ENCODE data around the gene EGLN1. TPM values are rescaled to one million over a fixed set of nuclear protein-coding genes. Genes with fewer than 3 reads are reported as not detected.

EGLN1 gene
- total RNA-seq, 3 donors from 2014 or later: 49.3 to 61.1 (median 55.0) TPM

DNA sequence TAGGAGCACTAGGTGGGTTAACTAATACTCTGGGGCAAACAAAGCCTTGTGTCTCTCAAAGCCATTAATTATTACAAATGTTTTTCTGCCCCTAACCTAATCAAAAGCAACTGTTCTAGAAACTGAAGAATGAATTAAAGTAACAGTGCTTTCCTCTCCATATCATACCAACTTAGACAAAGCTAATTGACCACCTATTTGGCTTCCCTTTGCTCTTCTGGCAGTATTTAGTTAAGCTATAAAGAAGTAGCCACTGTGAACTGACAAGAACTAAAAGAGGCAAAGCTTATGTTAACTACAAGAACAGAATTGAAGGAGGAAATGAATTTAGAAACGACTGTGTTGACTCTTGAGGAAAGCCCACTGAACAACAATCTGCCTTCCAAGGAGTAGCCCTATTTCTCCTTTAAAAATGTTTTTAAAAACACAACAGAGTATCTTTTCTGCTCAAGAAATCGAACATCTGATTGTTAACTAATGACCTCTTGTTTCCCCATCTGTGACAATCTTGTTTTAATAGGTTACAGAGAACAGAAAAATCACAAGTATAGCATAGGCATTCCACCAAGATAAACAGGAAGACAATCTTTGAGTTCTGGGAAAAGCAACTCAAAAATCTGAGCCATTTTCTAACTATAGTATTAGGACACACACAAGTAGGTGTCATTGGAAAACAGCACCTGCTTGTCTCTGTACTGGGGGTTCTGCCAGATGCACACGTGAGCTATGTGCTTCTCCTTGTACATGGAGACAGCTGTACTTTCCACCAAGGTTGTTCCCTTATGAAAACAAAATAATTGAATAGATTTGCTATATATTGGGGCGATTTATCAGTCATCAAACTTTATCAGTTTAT is 3.1 kb upstream of the EGLN1 start:
- intact Hi-C loops (cut with DNase I, micrococcal nuclease): loop anchor here (5.0 to 10.0 kb wide), 3 partner anchors 68 to 102 kb away; partner anchors contain the start of gene TSNAX (in 2 of the 2)
- Histone ChIP-seq H3K9me3 (no peaks in the 10 kb centered on the region), H3K36me3 (ENCODE audit: low read depth) (no peaks in the 10 kb centered on the region), H3K4me1 (ENCODE audit: low read depth) (no peaks in the 10 kb centered on the region), H3K4me3 (no peak overlapping the region)
- ATAC-seq (no peak), DNase-seq (no peak)
- TF ChIP-seq, protein P1, sequence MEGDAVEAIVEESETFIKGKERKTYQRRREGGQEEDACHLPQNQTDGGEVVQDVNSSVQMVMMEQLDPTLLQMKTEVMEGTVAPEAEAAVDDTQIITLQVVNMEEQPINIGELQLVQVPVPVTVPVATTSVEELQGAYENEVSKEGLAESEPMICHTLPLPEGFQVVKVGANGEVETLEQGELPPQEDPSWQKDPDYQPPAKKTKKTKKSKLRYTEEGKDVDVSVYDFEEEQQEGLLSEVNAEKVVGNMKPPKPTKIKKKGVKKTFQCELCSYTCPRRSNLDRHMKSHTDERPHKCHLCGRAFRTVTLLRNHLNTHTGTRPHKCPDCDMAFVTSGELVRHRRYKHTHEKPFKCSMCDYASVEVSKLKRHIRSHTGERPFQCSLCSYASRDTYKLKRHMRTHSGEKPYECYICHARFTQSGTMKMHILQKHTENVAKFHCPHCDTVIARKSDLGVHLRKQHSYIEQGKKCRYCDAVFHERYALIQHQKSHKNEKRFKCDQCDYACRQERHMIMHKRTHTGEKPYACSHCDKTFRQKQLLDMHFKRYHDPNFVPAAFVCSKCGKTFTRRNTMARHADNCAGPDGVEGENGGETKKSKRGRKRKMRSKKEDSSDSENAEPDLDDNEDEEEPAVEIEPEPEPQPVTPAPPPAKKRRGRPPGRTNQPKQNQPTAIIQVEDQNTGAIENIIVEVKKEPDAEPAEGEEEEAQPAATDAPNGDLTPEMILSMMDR (IDR thresholded peaks at IDR 0.05): no peak

DNA sequence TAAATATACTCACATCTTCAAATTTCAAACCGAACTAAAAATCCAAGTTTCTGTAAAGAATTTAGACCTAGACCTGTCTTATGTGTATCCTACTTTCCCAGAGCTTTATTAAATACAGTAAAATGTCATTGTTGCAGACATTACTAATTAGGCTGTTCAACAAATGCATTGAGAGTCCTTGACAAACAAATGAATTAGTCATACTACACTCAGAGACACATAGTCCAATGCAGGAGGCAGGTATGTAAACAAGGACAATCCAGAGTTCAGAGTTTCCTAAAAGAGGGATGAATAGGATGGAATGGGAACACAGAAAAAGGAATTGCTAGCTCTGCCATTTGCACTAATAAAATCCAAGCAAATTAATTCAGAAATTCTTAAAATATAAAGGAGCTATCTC is 1.6 kb upstream of the EGLN1 start:
- Histone ChIP-seq H3K36me3 (ENCODE audit: low read depth) (no peaks in the 10 kb centered on the region), H3K4me1 (ENCODE audit: low read depth) (peaks cover 8% of the 10 kb centered on the region), H3K9me3 (no peaks in the 10 kb centered on the region), H3K4me3 (no peak overlapping the region)
- intact Hi-C loops (cut with DNase I, micrococcal nuclease): loop anchor here (5.0 to 10.0 kb wide), 3 partner anchors 66 to 104 kb away; partner anchors contain the start of gene TSNAX (in 2 of the 2)
- no peak for ATAC-seq
- no peak for DNase-seq
- TF ChIP-seq, protein P1 (IDR thresholded peaks at IDR 0.05): no peak

DNA sequence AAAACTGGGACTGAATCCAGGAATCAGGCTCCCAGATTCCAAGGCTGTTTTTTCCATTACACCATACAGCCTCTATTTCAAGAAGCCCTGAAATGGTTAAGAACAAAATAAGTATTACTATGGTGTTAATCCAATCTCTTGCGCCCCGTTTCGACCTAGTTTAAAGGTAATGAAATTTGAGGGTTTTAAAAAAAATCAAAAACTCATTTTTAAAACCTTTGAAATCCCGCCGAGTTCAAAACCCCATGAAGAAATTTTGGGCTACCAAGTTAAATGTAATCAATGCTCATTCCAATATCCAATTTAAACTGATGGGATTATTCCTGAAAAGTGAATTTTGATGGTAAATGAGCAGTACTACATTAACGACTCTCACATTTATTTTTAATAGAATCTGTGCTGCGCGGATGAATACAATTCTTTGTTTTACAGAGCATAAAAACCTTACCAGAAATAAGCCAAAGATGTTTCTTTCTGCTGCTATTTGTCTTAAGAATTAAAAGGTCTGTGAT is 767 bp upstream of the EGLN1 start:
- Histone ChIP-seq H3K36me3 (ENCODE audit: low read depth) (no peaks in the 10 kb centered on the region), H3K4me3 (no peak overlapping the region), H3K4me1 (ENCODE audit: low read depth) (peaks cover 15% of the 10 kb centered on the region), H3K9me3 (no peaks in the 10 kb centered on the region)
- no peak for ATAC-seq
- no peak for DNase-seq
- intact Hi-C loops (cut with DNase I, micrococcal nuclease): loop anchor here (5.0 to 10.0 kb wide), 3 partner anchors 66 to 104 kb away; partner anchors contain the start of gene TSNAX (in 2 of the 2)
- TF ChIP-seq, protein P1 (IDR thresholded peaks at IDR 0.05): no peak

DNA sequence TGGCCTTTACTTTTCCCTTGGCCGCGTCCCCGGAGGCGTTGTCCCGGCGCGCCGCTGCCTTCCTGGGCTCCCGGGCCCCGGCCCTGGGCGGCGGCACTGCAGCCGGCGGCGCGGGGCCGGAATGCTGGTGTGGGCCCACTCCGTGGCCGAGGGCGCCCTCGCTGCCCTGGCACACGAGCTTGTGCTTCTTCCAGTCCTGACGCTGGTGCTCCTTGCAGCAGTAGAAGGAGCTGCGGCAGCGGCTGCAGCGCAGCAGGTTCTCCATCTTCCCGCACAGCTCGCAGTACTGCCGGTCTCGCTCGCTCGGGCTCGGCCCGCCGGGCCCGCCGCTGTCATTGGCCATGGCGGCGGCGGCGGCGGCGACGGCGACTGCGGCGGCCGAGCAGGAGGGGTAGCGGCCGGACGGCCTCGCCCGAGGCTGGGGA is 529 bp downstream of the EGLN1 start:
- intact Hi-C loops (cut with DNase I, micrococcal nuclease): loop anchor here (5.0 to 10.0 kb wide), 3 partner anchors 64 to 106 kb away; partner anchors contain the start of gene TSNAX (in 2 of the 2)
- TF ChIP-seq, protein P1 (IDR thresholded peaks at IDR 0.05): no peak
- Histone ChIP-seq H3K4me1 (ENCODE audit: low read depth) (peaks cover 20% of the 10 kb centered on the region), H3K36me3 (ENCODE audit: low read depth) (no peaks in the 10 kb centered on the region), H3K4me3 (peak overlapping the region; percentile 83), H3K9me3 (no peaks in the 10 kb centered on the region)
- DNase-seq: peak; percentile 39 to 72 (median 71)
- ATAC-seq: peak; percentile 56

DNA sequence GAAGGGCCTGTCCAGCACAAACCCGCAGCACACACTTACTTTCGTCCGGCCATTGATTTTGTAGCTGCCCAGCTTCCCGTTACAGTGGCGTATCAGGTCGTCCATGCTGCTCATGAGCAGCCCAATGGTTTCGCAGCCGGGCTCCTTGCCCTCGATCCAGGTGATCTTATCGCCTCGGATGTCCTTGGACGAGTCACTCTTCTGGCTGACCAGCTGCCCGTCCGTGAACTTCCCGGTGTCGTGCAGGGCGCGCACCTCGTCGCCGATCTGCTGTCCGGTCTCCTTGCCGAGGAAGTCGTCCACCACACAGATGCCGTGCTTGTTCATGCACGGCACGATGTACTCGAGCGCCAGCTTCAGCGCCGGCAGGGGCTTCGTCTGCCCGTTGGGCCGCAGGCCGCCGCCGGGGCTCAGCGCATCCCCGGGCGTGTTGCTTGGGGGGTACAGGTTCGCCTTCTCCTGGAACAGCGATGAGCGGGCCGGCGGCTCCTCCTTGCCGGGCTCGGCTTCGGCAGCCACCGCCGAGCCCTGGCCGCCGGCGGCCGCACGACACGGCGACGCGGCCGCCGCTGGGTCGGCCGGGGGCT is 1.0 kb downstream of the EGLN1 start:
- Histone ChIP-seq H3K4me3 (peak overlapping the region; percentile 83), H3K36me3 (ENCODE audit: low read depth) (no peaks in the 10 kb centered on the region), H3K4me1 (ENCODE audit: low read depth) (peaks cover 20% of the 10 kb centered on the region), H3K9me3 (no peaks in the 10 kb centered on the region)
- ATAC-seq (peak; percentile 14), DNase-seq (peak; percentile 55 to 78 (median 73))
- TF ChIP-seq, protein P1 (IDR thresholded peaks at IDR 0.05): no peak
- intact Hi-C loops (cut with DNase I, micrococcal nuclease): loop anchor here (5.0 to 10.0 kb wide), 3 partner anchors 64 to 106 kb away; partner anchors contain the start of gene TSNAX (in 2 of the 2)
